NCI-H345 (cell line): ENCODE measurements around the gene COL18A1.

Experiments used
- DNase-seq: peaks from one replicate; lab custom pipeline; 2025; lab: John Stamatoyannopoulos, UW

The COL18A1 gene

GRCh38 chr21:45414396-45415187 is 9.6 kb downstream of the COL18A1 start:
- DNase-seq = no peak

DNA sequence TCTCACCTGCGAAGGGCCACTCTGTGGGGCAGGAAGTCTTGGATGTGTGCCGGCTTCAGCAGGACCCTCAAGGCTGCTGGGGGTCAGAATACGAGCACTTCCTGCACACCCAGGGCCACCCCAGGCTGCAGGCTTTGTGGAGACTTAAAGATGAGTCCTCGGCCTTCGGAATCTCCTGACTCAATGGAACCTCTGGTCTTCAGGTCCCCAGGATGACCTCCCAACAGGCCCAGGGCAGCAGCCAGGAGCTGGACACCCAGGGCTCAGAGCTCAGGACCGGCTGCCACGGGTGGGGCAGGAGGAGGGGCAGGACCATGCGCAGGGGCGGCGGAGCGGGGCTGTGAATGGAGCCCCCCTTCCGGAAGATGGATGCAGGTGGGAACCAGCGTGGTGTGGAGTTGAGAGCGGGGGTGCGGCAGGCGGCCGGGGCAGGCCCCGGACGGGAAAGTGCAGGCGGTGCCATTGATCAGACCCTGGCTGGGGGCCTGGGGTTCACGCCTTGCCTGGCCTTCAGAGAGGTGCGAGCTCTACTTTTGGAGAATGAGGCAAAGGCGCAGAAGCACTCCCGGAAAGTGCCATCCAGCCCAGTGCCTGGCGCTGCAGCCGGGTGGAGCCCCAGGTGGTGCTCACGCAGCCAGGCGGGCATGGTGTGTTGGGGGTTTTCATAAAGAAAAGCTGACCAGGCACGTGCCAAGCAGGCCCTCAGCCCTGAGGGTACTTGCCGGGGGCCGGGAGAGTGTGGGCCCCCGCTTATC is 10.4 kb downstream of the COL18A1 start:
- no peak for DNase-seq

GRCh38 chr21:45415943-45416611 is 11.1 kb downstream of the COL18A1 start:
- DNase-seq = no peak

- DNase-seq = no peak
Measured at GRCh38 chr21:45416620-45417019, 11.7 kb downstream of the COL18A1 start.

GRCh38 chr21:45417256-45417950 is 12.4 kb downstream of the COL18A1 start:
- no peak for DNase-seq

DNA sequence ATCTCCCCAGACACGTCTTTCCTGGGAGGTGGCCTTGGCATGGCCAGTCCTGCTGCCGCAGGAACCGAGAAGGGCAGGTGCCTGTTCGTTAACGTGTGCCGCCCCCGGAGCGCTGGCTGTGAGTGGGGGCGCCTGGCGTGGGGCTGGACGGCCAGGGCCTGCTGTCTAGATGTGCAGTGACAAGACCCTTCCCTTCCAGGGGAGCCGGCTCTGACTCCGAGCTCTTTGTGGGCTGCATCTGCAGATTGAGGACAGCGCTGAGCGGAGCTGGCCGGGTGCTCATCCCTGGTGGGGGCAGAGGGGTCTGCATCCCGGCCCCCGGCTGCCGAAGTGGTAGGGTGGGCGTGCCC is 13.0 kb downstream of the COL18A1 start:
- DNase-seq = no peak

- DNase-seq = no peak
Measured at GRCh38 chr21:45418301-45419071, 13.5 kb downstream of the COL18A1 start.

DNA sequence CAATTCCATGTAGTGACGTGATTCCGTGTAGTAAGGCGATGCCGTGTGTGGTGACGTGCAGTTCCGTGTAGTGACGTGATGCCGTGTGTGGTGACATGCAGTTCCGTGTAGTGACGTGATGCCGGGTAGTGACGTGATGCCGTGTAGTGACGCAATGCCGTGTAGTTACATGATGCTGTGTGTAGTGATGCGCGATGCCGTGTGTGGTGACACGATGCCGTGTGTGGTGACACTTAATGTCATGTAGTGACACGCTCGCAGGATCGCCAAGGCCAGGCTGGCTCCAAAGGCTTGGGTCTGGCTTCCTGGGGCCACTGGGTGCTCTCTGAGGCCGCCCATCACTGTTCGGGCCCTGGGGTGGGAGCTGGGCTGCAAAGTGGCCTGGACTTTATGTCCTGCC is 14.2 kb downstream of the COL18A1 start:
- no peak for DNase-seq

GRCh38 chr21:45420061-45421041 is 15.4 kb downstream of the COL18A1 start:
- DNase-seq = no peak

DNA sequence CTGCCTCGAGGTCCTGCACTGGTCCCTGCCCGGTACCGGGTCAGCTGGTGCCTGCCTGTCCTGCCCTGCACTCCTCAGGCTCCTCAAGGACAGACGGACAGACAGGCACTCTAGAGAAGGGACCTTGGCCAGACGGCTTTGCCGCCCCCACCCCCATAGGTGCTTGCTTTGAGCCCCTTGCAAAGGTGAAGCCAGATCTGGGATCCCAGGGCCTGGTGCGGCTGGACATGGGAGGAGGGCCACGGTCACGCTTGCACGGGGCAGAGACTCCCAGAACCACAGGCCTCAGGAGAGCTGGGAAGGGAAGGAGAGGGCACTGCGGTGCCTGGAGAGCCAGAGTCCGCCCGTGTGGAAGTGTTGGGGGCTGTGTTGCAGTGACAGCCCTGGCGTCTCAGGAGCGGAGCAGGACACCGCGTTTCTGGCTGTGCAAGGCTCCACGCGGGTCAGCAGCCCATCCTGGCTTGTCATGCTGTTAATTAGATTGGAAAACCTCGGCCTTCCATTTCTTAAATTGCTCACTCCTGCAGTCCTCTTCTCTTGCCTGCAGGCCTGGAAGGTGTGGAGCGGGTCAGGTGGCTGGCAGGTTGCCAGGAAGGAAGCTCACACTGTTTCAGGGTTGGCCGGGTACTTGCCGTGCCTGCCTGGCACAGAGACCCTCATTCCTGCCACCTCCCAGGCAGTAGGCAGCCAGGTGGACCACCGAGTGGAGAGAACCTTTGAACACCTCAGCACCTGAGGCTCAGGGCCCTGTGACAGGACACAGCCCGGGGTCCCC is 16.3 kb downstream of the COL18A1 start:
- DNase-seq = peak; percentile 7

DNA sequence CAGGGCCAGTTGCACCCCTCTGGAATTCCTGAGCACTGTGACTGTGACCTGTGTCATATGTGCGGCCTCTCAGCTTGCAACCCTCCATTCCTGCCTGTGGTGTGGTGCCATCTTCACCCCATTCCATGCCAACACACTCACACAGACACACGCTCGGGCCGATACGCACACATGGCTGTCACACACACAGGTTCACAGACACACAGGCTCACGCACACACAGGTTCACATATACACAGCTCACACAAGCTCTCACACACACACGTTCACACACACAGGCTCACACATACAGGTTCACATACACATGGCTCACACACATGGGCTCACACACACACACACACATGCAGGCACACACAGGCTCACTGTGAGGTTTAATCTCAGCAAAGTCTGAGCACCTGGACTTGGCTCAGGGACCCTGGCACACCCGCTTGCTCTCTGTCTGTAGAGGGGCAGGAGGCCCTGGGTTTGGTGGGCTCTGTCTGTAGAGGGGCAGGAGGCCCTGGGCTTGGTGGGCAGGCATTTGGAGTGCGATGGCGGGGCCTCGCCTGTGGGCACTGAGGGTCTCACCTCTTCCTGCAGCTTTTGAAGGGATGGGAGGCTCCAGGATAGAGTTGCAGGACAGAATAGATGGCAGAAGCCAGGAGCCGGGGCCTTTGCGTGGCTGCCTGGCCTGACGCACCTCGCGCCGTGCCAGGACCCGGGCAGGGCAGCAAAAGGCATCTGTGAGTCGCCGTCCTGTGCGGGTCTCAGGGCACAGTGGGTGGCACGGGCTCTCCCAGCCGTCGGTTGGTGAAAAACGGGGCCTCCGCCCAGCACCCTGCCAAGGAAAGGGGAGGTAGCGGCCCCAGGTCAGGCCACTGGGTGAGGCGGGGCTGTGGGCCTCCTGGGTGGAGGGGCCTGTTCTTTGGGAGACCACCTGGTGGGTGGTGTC is 17.1 kb downstream of the COL18A1 start:
- no peak for DNase-seq

- DNase-seq = no peak
Measured at GRCh38 chr21:45423201-45423955, 18.4 kb downstream of the COL18A1 start.

DNA sequence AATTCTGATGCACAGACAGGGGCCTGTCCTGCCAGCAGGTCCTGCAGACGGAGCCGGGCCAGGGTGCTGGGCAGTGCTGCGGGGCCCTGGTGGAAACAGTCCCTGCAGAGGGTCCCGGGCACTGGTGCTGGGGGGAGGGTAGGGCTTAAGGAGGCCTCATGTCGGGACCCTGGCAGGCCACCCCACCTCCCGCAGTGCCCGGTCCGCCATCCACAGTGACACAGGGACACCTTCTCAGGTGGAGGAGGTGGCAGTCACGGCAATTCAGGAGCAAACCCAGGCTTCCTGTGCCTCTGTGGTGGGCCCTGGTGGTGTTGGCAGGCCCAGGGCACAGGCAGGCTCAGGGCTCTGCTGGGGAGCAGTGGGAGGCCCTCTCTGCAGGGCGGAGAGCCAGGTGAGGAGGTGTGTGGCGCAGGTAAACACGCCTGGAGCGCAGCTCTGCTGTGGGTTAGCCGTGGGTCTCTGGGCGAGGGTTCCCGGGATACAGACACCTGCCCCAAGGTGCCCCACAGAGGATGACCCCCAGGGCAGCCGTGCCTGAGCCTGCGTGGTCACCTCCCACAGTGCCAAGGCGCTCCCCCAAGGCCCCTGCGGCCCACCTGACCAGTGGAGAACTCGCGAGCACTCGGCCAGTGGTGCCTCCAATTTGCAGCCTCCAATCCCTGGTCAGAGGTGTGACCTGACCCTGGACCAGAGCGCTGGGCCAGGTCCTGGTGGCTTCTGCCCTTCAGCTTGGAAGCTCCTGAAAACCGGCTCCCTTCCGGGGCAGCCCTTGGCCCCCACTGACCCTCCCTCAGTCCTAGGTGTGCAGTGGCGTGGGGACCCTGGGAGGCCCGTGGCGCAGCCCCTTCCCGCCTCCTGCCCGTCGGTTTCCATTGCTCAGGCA is 19.2 kb downstream of the COL18A1 start:
- DNase-seq = no peak

DNA sequence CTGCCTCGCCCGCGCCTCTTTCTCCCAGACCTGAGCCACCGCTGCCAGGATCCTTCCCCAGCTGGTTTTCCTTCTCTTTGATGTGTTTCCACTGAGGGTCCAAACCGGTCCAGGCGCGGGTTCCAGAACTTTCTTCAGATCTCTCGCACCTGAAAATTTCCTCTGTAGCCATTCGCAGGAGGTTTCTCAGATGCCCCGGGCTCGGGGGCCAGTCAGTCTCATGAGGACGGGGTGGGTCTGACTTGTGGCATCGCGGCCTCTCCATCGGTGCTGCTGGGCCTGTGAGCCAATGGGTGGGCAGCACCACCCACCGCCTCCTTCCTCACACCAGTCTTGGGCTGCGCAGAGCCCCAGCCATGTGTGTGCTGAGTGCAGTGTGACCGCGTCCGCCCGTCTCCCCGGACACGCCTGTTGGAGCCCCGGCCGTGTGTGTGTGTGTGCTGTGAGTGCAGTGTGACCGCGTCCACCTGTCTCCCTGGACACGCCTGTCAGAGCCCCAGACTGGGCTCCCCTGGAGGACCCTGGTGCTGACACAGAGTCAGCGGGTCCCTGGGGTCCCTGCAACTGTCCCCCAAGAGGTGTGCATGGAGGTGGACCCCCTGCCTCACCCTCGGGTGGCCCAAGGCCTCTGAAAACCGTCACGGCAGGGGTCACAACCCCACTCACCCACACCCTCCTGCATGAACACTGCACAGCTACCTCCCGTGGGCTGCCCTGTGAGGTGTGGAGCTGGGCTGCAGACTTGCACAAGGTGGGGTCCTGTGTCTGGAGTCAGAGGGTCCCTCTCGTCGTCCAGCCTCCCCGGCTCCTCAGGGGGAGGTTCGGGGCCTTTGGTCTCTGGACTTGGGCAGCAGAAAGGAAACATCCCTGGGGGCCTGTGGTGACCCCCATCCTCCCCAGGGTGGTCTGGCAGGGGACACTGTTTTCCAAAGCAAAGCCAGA is 20.2 kb downstream of the COL18A1 start:
- DNase-seq = no peak
